ENCODE data around the gene NOL6. TPM values are rescaled to one million over a fixed set of nuclear protein-coding genes. Genes with fewer than 3 reads are reported as not detected.
"Not testable (repeated sequence)": the region's sequence is repeated elsewhere in the genome, so short reads cannot be mapped to it uniquely, and the experiment has no call there.

Gene NOL6
- total RNA-seq, 2 experiments from 2014 or later, result 82.0 to 83.7 TPM

DNA sequence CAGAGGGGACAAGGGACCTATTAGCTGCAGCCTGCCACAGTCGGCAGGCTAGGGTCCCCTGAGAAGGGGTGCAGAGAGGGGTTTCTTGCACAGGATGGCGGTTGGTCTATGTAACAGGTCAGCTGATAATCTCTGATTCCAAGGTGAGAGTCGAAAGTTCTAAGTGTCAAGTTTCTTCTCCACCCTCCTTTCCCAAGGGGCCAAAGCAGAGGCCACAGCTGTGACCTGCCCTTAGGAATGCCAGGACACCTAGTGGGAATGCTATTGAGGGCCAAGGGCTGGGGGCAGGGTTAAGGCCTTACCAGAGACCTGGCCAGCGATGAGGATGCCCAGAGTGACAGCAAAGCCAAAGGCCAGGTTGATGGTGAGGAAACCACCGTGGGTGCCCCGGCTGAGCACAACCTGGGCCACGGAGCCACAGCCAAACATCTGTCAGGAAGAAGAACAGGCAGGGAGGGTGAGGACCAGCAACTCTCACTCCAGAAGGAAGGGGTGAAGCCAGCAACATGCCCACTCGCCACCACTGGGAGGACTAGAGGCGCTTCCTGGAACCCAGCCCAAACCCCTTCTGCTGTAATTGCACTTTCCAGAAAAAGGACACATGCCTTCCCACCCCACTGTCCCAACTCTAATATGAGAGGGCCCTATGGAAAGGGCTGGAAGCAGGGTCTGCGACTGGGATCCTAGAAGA lies 30.1 kb downstream of the NOL6 start:
- ChIA-PET POLR2A (interaction anchor here (0.6 kb wide), 1 partner anchor 30 kb away, joined by 15 read pairs; no protein-coding TSS in a partner anchor), CTCF (interaction anchor here (0.6 to 5.8 kb wide), 6 partner anchors 9 to 28 kb away, joined by 3 to 23 read pairs (median 4); no protein-coding TSS in a partner anchor)

DNA sequence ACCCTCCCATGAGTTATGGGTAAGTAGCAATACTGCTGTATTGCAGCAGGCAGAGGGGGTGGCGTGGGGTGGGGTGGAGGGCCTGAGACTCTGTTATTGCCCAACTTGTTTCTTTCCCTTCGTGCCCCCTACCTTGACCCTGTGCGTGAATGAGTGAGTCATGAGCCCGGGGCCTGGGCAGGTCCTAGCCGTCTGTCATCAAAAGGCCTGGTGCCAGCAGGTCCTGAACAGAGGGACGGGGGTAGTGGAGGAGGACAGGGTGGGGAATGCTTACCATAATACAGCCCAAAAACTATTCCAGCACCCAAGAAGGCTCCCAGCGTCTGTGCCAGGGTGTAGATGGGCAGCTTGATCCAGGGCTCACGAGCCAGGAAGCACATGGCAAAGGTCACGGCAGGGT lies 30.7 kb downstream of the NOL6 start:
- ChIA-PET CTCF (interaction anchor here (1.0 to 1.9 kb wide), 2 partner anchors 10 to 27 kb away, joined by 4 to 5 read pairs; no protein-coding TSS in a partner anchor), POLR2A (no interaction called here)

DNA sequence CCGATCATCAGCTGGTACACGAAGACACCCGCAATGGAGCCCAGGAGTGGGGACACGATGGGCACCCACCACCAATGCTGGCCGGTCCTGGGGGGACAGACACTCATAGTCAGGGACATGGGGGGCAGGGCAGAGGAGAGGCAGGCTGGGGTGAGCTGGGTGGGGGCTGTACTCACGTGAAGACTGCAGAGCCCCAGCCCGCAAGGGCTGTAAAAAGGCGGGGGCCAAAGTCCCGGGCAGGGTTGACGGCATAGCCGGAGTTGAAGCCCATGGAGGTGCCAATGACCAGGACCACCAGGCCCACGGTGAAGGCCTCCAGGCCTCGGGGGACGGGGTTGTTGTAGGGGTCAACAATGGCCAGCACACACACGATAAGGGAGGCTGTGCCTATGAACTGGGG lies 31.6 kb downstream of the NOL6 start:
- CTCF ChIA-PET, result interaction anchor here (0.8 to 1.9 kb wide), 2 partner anchors 12 to 27 kb away, joined by 3 to 5 read pairs; no protein-coding TSS in a partner anchor
- POLR2A ChIA-PET, result no interaction called here

DNA sequence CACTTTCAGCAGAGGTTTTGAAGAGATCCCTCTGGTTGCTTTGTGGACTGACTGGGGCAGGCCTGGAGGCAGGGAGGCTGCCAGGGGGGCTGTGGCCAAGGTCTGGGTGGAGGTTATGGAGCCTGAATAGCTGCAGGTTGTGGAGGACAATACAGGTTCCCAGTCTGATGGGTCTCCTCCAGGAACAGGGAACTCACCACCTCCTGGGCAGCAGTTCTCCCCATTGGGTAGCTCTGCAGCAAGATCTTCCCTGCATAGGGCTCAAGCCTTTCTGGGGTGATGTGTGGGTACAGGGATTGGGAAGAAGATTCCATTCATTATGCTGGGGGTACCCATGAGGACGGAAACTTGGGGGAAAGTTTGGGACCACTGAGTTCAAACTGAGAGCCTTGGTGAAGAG lies 33.1 kb downstream of the NOL6 start:
- CTCF ChIA-PET, result interaction anchor here (0.6 kb wide), 1 partner anchor 27 kb away, joined by 3 read pairs; no protein-coding TSS in a partner anchor
- POLR2A ChIA-PET, result no interaction called here

DNA sequence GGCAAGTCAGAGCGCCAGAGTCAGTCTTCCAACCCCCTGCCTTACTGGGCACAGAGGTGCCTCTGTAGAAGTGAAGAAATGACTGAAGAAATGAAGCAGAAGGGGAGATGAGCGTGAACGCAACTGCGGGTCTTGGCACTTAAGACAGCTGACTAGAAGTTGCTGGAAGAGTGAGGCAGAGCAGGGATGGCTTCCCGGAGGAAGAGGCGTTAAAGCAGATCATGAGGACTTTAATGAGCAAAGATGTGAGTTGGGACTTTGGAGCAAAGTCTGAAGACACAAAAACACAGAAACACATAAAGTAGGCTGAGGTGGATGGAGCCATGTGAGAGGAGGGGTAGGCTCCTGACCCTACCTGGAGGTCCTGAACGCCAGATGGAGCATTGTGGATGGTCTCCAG lies 33.5 kb downstream of the NOL6 start:
- ChIA-PET CTCF (interaction anchor here (0.6 kb wide), 1 partner anchor 27 kb away, joined by 3 read pairs; no protein-coding TSS in a partner anchor), POLR2A (no interaction called here)

DNA sequence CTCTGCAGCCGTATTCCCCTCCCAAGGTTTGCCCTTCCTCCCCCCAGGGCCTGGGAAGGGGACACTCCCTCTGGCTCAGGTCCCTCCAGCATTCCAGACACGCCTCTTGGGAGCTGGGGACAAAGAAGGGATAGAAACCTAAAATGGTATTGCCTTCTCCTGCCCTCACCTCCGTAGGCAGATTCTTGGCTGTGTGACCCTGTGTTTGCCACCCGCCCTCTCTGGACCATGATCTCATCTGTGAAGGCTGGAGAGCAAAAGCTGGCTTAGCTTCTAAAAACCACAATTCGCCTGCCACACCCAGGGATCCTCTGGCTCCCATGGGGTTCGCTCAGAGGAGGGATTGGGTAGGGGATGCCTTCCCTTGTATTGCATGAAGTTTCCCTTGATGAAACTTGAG lies 34.0 kb downstream of the NOL6 start:
- POLR2A ChIA-PET, result no interaction called here
- CTCF ChIA-PET, result interaction anchor here (0.7 kb wide), 1 partner anchor 11 kb away, joined by 4 read pairs; no protein-coding TSS in a partner anchor

DNA sequence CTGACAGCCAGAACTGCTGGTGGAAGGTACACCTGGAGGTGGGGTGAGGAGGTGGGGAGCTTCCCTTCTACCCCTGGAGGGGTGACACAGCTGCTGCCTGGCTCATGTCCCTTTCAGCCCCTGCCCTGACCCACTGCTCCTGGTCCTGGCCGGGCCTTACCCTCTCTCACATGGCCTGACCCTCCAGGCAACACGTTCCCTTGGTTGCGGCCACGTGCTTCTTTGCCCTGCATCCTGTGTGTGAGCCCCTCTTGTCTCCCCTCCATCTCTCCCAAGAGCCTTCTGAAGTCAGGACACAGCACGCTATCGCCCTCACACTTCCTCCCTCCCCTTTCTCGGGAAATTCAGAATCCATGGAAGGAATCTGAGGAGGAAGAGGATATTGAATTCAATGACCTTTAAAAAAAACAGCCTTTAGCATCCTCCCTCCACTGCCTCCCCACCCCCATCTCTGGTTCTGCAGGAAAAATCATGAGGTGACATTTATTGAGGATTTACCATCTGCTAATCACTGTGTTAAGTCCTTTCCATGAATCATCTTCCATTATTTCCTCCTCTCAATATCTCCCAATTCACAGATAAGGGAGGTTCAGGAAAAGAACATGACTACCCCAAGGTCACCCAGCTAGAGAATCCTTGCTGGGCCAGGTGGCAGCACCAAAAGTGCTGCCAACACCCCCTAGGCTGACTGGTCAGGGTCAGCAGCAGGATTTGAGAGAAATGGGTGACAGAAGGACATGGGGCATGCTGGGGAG lies 34.6 kb downstream of the NOL6 start:
- CTCF ChIA-PET, result interaction anchor here (0.7 to 1.4 kb wide), 2 partner anchors 12 to 23 kb away, joined by 4 read pairs; no protein-coding TSS in a partner anchor
- POLR2A ChIA-PET, result no interaction called here

DNA sequence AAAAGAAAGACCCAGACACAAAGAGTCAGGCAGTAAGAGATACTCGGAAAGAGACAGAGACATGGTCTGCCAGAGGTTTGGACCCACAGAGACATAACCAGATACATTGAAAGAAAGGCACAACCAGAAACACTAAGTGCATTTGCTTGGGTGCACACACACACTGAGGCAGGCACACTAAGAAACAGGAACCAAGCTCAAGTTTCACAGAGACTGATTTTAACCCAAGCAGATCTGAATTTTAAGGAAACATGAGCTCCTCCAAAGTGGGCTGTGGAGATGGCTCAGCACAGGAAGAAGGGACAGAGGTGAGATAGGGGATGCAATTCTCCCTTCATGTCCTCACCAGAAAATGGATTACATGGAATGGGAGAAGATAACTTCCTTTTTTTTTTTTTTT lies 35.8 kb downstream of the NOL6 start:
- CTCF ChIA-PET, result interaction anchor here (1.4 kb wide), 1 partner anchor 22 kb away, joined by 4 read pairs; no protein-coding TSS in a partner anchor
- POLR2A ChIA-PET, result interaction anchor here (1.0 kb wide), 1 partner anchor 10 kb away, joined by 3 read pairs; no protein-coding TSS in a partner anchor

DNA sequence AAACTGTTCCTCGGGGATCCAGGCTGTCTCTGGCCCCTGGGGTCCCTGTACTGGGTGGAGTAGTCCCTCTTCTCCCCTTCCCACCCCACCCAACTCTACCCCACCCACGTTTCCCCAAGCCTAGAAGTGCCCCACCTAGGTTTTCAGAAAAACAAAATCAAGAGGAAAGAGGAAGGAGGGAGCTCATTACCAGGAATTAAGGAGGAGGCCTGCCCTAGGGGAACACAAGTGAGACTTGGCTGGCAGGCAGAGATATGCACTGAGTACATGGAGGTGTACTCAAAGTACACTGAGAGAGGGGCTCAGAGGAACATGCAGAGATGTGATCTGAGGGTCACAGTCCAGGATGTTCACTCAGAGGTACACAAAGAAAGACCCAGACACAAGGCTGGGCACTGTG lies 36.5 kb downstream of the NOL6 start:
- ChIA-PET CTCF (no interaction called here), POLR2A (no interaction called here)

DNA sequence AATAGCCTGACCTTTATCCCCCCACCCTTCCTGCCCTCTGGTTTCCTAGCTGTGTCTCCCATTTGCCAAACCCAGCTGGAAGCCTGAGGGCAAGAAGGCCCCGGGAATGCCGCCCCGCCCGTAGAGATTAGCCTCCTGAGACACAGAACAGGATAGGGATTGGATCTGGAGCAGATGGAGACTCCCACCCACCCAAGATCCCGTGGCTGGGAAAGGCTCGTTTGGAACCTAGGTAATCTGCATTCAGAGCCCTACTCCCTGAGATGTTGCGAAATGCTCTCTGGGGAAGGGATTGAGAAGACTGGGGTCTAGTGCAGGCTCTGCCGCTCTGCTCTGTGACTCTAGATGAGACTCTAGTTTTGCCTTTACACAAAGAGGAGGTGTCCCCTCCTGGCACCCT lies 37.3 kb downstream of the NOL6 start:
- ChIA-PET POLR2A (no interaction called here), CTCF (no interaction called here)

DNA sequence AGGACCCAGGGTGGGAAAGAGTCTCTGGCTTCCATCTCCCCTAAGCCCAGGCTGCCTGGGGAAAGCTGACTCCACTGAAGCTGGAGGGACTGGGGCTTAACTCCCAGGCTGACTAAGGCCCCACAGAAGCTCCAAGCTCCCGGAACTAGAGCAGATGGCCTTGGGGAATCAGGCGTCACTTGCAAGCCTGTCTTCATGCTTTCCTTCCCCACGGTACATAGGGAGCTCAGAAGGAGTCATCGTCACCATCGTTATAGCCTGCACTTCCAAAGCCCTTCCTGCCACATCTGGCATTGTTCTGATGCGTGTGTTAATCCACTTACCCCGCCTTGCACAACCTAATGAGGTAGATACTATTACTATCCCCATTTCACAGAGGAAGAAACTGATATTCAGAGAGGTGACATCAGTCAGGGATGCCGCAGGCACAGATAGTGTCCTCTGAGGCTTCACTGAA lies 37.9 kb downstream of the NOL6 start:
- ChIA-PET CTCF (interaction anchor here (0.7 kb wide), 1 partner anchor 20 kb away, joined by 3 read pairs; no protein-coding TSS in a partner anchor), POLR2A (no interaction called here)

DNA sequence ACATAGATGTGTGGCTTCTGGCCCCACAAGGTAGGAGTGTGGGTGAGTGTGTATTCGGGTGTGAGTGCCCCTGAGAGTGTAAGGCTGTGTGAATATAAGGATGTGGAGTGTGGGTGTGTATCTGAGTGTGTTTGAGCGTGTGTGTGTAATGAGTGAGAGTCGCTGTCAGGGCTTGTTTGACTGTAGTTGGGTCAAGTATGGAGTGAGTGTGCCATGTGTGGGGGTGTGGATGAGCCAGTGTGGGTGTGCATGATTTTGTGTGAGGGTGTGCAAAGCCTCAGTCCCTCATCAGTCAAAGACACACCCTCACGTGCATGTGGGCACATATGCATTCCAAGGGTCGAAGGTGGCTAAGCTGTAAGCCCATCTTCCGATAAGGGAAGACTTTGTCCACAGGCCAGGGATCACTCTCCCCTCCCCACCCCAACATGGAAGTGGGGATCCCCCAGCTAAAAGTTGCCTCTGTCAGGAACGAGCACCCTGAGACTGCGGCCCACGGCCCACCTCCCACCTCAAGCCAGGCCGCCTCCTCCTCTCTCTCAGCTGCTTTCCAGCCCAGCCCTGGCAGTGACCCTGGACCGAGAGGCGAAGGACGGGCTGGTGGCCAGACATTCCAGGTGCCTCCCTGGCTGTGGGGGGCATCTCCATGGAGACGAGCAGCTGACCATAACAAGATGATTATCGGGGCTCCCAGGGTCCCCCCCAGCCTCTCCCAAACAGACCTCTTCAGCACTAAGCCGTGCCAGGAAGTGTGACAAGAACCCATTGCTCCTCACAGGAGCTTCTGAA lies 39.2 kb downstream of the NOL6 start:
- ChIA-PET CTCF (no interaction called here), POLR2A (no interaction called here)

DNA sequence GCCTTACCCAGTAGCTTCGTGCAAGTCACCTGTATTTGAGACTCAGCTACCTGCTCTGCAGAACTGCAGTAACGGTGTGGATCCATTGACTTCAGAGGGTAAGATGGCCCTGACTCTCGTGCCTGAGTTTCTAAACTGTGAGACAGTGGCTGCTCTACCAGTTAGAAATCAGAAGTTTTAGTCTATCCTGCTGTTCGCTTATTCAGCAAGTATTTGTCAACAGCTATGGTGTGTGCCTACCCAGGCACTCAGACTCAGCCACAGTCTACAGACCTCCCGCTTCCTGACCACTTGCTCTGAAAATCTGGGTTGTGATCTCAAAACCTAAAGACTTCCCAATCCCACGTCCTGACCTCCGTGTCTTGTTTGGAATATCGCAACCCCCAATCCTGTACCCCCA lies 39.9 kb downstream of the NOL6 start:
- ChIA-PET POLR2A (no interaction called here), CTCF (interaction anchor here (1.2 to 1.7 kb wide), 2 partner anchors 19 to 83 kb away, joined by 4 read pairs; no protein-coding TSS in a partner anchor)

DNA sequence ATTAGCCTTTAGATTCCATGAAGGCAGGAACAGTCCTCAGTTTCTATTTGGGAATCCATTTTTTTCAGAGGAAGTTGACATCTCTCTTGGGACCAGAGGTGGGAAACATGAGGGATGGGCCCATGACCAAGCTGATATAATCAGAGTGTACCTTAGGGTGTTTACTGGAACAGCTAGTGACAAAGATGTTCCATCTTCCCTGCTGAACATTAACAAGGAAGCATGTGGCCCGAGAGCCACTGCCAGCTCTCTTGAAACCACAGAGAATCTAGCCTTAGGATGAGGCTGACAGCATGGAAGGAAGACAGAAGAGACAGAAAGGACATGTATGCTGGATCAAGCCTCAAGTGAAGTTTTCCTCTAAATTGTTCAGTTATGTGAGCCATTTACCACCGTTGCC lies 42.3 kb downstream of the NOL6 start:
- POLR2A ChIA-PET, result no interaction called here
- CTCF ChIA-PET, result no interaction called here

DNA sequence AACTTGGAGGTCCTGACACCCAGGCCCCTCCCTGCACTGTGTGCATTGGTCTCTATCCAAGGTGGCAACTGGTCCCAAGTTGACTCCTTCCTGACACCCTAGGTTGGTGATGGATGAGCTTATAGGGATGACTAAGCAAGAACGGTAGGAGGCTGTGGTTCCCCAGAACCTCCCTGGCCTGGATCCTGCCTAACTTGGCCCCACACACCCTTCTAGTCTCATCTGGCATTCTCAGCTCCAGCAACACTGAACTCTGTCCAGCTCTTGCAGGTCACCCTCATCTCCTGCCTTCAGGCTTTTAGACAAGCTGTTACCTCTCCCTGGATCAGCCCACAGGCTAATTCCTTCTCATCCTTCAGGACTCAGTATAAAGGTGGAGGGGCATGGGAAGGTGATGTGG lies 42.8 kb downstream of the NOL6 start:
- POLR2A ChIA-PET, result no interaction called here
- CTCF ChIA-PET, result no interaction called here

DNA sequence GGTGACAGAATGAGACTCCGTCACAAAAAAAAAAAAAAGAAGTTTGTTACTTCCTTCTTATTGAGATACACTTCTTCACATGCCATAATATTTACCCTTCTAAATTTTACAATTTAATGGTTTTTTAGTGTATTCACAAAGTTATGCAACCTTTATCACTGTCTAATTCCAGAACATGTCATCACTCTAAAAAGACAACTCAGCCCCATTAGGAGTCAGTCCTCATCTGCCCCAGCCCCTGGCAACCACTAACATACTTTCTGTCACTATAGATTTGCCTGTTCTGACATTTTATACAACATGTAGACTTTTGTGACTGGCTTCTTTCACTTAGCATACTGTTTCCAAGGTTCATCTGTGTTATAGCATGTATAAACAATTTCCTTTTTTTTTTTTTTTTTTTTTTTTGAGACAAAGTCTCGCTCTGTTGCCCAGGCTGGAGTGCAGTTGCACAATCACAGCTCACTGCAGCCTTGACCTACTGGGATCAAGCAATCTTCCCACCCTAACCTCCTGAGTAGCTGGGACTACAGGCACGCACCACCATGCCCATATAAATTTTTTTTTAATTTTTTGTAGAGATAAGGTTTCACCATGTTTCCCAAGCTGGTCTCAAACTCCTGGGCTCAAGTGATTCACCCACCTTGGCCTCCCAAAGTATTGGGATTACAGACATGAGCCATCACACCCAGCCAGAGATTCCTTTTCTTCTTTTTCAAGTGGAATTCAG lies 44.3 kb downstream of the NOL6 start:
- CTCF ChIA-PET, result interaction anchor here (0.7 kb wide), 1 partner anchor 293 kb away, joined by 4 read pairs; no protein-coding TSS in a partner anchor
- POLR2A ChIA-PET, result no interaction called here

DNA sequence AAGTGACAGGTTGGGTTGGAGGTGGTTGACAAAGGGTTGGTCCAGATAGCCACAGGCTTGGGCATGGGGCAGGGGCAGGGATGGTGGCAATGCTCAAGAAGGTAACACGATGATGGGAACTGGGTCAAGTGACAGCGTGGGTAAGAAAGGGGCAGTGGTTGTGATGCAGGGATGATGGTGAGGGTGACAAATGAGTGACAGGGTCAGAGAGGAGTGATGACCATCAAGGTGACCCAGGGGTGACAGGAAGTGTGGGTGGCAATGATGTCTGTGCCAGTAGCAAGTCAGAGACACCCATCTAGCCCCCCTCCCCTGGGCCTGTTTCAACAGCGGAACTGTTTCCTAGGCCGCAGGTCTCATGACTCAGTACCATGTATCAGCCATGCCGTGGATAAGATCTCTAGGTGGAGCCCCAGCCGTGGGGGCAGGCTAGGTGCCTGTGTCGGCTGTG lies 46.9 kb downstream of the NOL6 start:
- POLR2A ChIA-PET, result no interaction called here
- CTCF ChIA-PET, result no interaction called here

DNA sequence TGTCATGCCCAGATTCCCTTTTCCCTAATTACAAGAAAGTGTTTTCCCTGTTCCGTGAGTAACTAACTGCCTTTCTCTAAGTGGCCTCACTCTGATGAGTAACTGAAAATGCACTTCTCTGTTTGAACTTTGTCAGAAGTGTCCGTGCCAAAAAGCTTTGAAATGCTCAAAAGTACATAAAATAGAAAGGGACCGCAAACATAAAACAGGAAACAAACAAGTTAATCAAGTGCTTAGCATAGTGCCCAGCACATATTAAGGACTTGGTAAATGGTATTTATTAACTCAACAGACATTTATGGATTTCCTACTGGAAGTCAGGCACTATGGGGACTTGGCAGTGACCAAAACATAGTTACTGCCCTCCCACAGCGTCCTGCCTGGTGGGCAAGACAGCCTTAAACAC lies 48.6 kb downstream of the NOL6 start:
- ChIA-PET POLR2A (no interaction called here), CTCF (interaction anchor here (1.6 kb wide), 1 partner anchor 9 kb away, joined by 6 read pairs; no protein-coding TSS in a partner anchor)

DNA sequence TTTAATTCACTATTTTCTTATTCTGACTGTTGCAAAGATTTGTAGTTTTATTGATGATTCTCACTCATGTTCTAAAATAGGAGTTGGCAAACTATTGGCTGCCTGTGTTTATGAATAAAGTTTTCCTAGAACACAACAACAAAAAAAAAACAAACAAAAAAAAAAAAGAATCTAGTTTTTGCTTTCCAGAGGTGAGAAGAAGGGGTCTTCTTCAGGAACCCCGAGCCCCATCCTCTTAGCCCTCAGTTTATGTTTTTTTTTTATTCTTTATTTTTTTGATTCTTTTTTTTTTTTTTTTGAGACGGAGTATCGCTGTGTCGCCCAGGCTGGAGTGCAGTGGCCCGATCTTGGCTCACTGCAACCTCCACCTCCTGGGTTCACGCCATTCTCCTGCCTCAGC lies 49.2 kb downstream of the NOL6 start:
- POLR2A ChIA-PET, result not testable (repeated sequence)
- CTCF ChIA-PET, result interaction anchor here (1.6 kb wide), 1 partner anchor 8 kb away, joined by 6 read pairs; no protein-coding TSS in a partner anchor
